Measurements from ENCODE around the gene TFF3.
"Not testable (repeated sequence)": the region's sequence is repeated elsewhere in the genome, so short reads cannot be mapped to it uniquely, and the experiment has no call there.

Gene TFF3

DNA sequence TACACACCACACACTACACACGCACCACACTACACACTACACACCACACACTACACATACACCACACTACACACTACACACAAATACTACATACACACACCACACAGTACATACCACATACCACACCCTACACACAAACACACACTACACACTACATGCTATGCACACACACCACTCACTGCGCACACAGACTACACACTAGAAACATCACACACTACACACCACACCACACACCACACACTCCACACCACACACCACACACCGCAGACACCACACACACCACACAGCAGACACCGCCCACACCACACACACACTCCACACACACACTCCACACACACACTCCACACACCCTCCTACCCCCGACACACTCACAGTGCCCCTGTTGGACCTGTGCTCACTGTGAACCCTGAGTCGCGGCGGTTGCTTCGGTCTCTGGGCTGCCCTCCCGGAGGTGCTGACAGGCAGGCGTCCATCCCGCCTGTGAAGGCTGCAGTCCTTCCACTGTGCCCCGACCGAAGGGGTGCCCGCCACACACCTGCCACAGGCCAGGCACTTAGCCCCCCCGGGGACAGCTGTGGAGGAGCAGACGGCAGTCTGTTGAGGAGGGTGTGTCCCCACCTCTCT lies 21.4 kb downstream of the TFF3 start:
- no peaks in the 10 kb centered on the region for H3K9me3 ChIP-seq
- H3K36me3 ChIP-seq: peaks cover 0 to 46% (median 0%) of the 10 kb centered on the region in 3 donors
- TF ChIP-seq, protein P1, sequence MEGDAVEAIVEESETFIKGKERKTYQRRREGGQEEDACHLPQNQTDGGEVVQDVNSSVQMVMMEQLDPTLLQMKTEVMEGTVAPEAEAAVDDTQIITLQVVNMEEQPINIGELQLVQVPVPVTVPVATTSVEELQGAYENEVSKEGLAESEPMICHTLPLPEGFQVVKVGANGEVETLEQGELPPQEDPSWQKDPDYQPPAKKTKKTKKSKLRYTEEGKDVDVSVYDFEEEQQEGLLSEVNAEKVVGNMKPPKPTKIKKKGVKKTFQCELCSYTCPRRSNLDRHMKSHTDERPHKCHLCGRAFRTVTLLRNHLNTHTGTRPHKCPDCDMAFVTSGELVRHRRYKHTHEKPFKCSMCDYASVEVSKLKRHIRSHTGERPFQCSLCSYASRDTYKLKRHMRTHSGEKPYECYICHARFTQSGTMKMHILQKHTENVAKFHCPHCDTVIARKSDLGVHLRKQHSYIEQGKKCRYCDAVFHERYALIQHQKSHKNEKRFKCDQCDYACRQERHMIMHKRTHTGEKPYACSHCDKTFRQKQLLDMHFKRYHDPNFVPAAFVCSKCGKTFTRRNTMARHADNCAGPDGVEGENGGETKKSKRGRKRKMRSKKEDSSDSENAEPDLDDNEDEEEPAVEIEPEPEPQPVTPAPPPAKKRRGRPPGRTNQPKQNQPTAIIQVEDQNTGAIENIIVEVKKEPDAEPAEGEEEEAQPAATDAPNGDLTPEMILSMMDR (IDR thresholded peaks at IDR 0.05): no peak
- intact Hi-C loops (cut with DNase I; ENCODE audit: low total_unique reads): no loop called here
- no peak overlapping the region for H3K27ac ChIP-seq
- H3K27me3 ChIP-seq: peaks cover 0 to 11% of the 10 kb centered on the region in 2 donors
- H3K4me3 ChIP-seq: no peak overlapping the region
- no peaks in the 10 kb centered on the region for H3K4me1 ChIP-seq
- DNase-seq: no peak

DNA sequence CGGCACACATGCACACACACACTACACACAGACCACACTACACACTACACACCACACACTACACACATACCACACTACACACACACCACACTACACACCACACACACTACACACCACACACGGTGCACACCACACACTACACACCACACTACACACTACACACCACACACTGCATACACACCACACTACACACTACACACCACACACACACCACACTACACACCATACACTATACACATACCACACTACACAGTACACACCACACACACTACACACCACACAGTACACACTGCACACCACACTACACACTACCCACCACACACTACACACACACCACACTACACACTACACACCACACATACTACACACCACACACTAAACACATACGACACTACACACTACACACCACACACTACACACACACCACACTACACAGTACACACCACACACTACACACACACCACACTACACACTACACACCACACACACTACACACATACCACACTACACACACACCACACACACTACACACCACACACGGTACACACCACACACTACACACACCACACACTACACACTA lies 22.6 kb downstream of the TFF3 start:
- DNase-seq; H3K4me3 ChIP-seq; intact Hi-C loops (cut with DNase I; ENCODE audit: low total_unique reads); H3K9me3 ChIP-seq; H3K27ac ChIP-seq; H3K4me1 ChIP-seq: not testable (repeated sequence)
- Histone ChIP-seq H3K27me3 (peaks cover 0 to 11% of the 10 kb centered on the region in 2 donors), H3K36me3 (peaks cover 0 to 57% (median 4%) of the 10 kb centered on the region in 3 donors)

DNA sequence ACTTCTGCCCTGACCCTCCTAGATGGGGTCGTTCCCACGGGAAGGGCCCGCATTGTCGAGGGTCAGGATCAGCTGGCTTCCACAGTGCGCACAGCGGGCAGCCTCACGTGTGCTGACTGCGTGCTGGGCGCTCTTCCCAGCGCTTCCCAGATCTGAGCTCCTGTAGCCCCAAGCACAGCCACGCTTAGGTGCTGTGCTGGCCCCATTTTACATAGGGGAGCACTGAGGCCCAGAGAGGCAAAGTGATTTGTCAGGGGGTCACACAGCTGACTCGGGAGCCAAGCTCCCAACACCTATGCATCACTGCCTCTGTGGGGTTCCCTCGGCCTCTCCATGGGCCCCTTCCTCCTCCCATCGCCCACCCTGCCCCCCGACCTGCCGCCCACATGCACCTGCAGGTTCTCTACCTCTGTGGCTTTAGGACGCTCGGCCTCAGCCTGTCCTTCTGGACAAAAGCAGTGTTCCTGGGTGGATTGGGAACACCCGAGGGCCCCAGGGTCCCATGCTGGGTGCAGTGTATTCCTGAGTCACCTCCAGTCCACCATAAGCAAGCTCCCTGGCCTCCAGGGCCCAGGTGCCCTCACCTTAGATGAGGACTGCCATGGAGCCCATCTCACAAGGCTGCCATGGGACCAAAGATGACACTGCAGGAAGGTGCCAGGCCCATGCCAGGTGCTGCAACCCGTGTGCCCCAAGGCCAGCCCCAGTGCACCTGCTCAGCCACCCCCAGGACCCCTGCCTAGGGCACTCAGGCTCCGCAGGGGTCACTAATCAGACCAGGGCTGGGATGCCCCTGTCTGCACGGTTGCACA lies 23.3 kb downstream of the TFF3 start:
- Histone ChIP-seq H3K27me3 (peaks cover 0 to 11% of the 10 kb centered on the region in 2 donors), H3K4me1 (no peaks in the 10 kb centered on the region), H3K9me3 (no peaks in the 10 kb centered on the region), H3K4me3 (no peak overlapping the region), H3K36me3 (peaks cover 0 to 57% (median 4%) of the 10 kb centered on the region in 3 donors), H3K27ac (no peak overlapping the region)
- intact Hi-C loops (cut with DNase I; ENCODE audit: low total_unique reads): no loop called here
- TF ChIP-seq, protein P1 (IDR thresholded peaks at IDR 0.05): no peak
- no peak for DNase-seq

DNA sequence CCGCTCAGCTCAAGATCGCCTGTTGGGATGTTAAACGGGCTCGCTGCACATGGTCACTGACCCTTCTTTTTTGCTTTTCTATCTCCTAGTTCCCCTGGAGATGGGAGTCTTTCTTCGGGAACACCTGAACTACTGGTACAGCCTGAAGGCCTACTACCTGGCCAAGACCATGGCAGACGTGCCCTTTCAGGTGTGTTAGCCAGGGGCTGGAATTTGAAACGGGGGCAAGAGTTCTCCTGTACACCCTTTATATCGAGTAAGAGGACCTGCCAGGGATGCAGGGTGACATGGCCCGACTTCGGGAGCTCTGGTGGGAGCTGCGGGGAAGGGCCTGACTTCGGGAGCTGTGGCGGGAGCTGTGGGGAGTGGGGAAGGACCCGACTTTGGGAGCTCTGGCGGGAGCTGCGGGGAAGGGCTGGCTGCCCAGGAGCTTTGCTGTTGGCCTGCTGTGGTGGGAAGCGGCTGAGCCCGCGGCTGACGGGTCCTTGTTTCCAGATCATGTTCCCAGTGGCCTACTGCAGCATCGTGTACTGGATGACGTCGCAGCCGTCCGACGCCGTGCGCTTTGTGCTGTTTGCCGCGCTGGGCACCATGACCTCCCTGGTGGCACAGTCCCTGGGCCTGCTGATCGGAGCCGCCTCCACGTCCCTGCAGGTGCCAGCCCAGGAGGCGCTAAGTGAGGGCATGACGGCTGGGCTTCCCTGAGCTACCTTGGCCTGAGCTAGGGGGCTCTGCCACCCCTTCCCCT lies 24.0 kb downstream of the TFF3 start:
- H3K9me3 ChIP-seq: no peaks in the 10 kb centered on the region
- peaks cover 0 to 53% (median 4%) of the 10 kb centered on the region in 3 donors for H3K36me3 ChIP-seq
- intact Hi-C loops (cut with DNase I; ENCODE audit: low total_unique reads): no loop called here
- H3K27ac ChIP-seq: no peak overlapping the region
- TF ChIP-seq, protein P1 (IDR thresholded peaks at IDR 0.05): no peak
- H3K27me3 ChIP-seq: peaks cover 0 to 11% of the 10 kb centered on the region in 2 donors
- H3K4me1 ChIP-seq: no peaks in the 10 kb centered on the region
- DNase-seq: no peak
- H3K4me3 ChIP-seq: no peak overlapping the region

DNA sequence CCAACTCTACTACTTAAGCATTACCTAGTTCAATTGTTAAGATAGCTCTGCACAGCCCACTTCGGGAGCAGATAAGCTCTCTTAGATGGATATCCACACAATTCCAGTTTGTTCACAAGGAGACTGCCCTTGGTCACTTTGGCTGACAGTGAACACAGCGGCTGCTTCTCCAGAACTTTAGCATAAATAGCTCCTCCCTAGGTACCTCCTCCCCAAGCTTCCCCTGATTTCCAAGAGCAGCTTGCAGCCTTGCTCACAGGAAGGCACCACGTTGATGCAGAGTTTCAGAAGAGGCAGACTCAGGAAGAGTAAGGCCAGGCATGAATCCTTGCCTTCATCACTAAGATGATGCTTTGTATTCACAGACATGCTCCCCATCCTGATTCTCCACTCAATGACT lies 24.7 kb downstream of the TFF3 start:
- intact Hi-C loops (cut with DNase I; ENCODE audit: low total_unique reads): no loop called here
- H3K36me3 ChIP-seq: peaks cover 0 to 58% (median 4%) of the 10 kb centered on the region in 3 donors

More for the DNA sequence above, 24.7 kb downstream of the TFF3 start:
- DNase-seq: no peak
- H3K9me3 ChIP-seq: no peaks in the 10 kb centered on the region
- peaks cover 0 to 11% of the 10 kb centered on the region in 2 donors for H3K27me3 ChIP-seq
- no peak overlapping the region for H3K4me3 ChIP-seq
- TF ChIP-seq, protein P1 (IDR thresholded peaks at IDR 0.05): no peak
- H3K27ac ChIP-seq: no peak overlapping the region
- H3K4me1 ChIP-seq: no peaks in the 10 kb centered on the region
